ENCODE data around the gene GLP2R.
"Not testable (repeated sequence)": the region's sequence is repeated elsewhere in the genome, so short reads cannot be mapped to it uniquely, and the experiment has no call there.

GLP2R gene

DNA sequence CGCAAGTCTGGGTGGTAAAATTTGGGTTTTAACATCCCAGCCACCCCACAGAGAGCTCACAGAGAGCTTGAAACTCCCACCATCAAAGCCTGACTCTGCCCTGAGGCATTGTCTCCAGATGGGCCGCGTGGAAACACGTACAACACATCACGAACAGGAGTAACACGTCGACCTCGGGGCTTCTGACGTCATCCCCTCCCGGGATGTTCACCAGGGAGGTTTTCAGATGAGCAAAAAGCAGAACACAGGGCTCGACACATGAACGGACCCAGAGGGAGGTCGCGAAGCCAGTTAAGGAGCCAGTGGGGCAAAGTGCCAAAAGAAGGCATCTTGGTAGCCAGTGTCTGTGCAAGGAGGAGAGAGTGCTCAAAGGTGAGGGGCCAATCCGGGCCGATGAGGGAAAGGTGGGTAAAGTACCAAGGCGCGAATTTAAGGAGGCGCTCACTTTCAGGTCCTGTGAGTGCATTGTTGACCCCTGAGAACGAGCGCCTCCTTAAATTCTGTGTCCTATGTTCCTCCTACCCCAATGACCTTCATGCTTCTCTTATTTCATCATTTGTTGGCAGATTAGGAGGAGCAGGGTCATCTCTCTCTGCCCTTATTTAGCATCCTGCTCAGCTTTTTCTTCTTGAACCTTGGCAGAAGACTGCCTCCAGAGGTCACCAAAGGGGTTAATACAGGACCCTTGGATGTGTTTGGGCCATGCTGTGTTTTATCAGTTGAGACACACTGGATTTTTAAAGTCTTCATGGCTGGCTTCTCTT is 73.7 kb downstream of the GLP2R start:
- DNase-seq (ENCODE audit: low read depth), result no peak

DNA sequence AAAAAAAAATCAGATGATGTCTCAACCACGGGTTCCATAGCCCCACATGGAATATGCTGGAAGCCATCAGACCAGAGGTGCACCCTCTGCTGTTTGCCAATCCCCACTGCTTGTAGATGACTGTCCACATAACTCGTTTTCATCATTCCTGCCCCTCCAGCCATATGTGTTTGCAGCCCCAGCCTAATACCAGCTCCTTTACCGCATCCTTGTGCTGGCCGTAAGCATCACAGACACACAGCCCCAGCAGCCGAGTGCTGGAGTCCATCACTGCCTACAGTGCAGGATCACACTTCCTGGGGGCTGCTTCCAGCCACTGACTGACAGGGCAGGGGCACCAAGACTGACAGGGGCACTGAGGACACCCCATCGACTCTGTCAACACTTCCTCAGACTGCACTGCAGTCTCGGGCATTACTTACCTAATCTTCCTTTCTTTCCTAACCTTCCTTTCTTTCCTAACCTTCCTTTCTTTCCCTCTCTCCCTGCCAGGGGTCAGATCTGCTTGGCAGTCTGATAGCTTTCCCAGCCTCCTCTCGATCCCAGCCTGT is 74.4 kb downstream of the GLP2R start:
- no peak for DNase-seq (ENCODE audit: low read depth)

DNA sequence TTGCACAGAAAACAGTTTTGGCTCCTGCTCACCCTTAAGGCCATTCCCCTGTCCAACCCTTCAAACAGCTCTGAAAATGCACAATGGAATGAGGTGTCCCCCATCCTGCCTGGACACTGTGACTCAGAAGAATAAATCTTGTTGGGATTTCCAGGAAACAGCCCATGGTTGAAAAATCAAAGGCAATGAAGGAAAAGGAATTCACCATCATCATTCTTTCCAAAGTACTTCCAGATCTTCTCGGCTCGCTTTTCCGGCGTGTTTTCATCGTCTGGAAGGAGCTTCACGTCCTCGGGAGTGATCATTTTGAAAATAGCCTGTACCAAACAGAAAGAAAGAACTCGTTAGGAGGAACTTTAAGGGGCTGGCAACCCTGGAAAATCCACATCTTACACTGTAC is 75.1 kb downstream of the GLP2R start:
- no peak for DNase-seq (ENCODE audit: low read depth)

GRCh38 chr17:9902120-9902519 is 76.4 kb downstream of the GLP2R start:
- no peak for DNase-seq (ENCODE audit: low read depth)

DNA sequence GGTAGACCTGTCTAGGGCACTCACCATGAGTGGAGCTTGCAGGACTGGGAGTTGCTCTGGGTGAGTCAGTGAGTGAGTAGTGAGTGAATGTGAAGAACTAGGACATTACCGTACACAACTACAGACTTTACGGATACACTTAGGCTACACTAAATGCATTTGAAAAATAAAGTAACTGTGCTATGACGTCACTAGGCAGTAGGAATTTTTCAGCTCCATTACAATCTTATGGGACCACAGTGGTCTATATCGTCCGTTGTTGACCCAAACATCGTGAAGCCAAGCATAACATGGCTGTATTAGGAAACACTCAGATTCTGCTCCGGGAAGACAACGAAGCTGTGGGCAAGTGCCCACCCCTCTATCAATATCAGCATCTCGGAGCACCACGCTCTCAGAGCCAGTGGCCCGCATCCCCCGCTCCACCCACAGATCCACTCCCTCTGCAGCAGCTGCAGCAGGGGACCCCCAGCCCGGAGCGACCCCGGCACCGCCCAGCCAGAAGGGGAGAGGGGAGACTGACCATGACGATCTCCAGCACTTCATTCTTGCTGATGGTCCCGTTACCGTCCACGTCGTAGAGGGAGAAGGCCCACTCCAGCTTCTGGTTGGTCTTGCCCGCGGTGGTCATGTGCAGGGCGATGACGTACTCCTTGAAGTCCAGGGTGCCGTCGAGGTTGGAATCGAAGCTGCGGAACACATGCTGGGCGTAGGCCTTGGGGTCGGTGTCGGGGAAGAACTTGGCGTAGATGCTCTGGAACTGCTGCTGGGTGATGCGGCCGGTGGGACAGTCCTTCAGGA is 78.8 kb downstream of the GLP2R start:
- DNase-seq (ENCODE audit: low read depth), result no peak

DNA sequence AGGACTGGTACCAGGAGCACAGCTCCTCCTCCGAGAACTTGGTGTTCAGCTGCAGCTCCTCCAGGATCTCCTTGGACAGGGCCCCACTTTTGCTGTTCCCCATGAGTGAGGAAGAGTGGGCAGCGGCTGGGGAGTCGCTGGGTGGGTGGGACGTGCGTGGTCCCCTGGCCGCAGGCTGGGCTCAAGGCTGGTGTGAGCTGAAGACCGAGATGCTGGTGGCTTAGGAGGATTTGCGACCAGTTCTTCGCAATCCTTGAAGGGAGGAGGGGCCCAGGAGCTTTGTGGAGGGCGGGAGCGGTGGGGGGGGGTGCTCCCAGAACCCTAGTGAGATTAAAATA is 79.3 kb downstream of the GLP2R start, which contains the start of gene RCVRN:
TSS of gene RCVRN (minus strand) at position 194 of the 338 bp plus-strand sequence. CDS start at position 103, 91 bp downstream.
- no peak for DNase-seq (ENCODE audit: low read depth)

DNA sequence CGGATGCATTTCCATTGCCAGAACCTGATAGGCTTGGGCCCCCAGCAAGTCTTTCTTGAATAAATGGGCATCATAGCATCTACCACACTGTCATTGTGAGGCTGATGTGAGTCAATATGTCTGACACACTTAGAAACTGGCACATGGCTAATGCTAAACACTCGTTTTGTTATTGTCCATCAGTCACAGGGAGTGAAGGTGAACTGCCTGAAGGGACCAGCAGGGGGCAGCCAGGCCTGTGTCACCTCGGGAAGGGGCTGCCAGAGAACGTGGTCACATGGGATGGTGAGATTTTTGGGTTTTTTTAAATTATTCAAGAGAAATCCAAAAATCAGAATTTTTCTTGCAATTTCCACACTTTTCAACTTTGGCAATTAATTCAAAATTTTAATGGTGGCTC is 80.2 kb downstream of the GLP2R start:
- DNase-seq (ENCODE audit: low read depth), result no peak

- no peak for DNase-seq (ENCODE audit: low read depth)
Observed at GRCh38 chr17:9906616-9907015, 80.9 kb downstream of the GLP2R start.

DNA sequence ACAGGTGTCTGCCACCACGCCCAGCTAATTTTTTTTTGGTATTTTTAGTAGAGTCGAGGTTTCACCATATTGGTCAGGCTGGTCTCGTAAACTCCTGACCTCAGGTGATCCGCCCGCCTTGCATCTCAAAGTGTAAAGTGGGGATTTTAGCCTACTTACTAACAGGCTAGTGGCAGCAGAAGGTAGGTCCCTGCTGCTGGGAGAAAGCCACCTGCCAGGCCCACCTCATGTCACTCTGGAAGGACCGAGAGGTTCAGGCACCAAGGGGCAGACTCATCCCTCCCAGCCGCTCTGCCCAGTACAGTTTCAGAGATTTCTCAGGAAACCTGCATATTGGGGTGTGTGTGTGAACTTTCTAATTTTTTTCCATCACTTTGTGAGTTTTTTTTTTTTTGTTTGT is 81.4 kb downstream of the GLP2R start:
- no peak for DNase-seq (ENCODE audit: low read depth)

DNA sequence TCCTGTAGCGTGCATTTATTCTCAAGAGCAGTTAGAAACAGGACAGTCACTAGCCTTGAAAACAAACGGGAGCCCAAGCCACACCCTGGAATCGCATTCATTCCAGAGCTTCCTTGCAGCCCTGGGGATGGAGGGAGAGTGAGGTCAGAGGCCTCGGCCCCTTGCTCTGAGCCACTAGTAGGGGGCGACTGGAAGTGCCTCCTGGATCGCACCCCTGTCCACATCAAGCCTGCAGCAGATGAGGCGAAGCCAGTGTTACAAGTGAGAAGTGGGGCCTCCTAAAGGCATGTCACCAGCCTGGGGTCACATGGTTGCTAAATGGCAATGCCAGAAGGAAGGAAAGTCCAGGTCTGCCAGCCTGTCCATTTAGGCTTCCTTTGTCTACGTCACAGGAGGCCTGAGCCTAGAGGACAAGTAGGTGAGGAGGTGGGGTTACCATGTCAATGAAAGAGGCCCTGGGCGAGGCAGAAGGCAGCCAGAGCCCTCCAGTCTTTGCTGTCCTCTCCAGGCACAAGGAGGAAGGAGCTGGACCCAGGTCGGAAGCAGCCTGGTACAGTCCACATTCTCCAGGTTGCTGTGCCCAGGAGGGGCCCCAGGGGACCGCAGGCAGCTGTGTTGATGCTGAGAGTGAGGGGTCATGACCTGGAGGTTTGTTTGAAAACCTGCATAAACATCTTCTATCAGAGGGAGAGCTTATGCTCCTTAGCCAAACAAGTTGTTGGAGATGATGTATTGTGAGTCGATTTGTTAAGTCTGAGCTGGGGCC is 82.3 kb downstream of the GLP2R start:
- no peak for DNase-seq (ENCODE audit: low read depth)

DNA sequence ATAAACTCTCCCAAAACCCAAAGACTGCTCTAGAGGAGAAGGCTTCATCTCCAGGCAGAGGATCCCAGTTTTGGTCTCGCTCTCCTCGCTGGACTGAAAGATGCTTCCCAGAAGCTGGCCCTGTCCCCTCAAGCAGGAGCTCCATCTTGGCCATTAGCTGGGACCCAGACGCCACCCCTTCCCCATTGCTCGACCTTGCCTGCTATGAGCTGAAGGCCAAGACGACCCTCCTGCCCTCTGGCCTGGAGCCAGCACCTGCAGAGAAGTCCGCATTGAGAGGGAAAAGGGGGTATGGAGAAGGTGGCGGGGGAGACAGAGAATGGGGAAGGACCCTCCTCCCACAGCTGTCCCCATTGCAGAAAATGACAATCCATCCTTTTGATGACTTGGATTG is 82.9 kb downstream of the GLP2R start:
- no peak for DNase-seq (ENCODE audit: low read depth)

DNA sequence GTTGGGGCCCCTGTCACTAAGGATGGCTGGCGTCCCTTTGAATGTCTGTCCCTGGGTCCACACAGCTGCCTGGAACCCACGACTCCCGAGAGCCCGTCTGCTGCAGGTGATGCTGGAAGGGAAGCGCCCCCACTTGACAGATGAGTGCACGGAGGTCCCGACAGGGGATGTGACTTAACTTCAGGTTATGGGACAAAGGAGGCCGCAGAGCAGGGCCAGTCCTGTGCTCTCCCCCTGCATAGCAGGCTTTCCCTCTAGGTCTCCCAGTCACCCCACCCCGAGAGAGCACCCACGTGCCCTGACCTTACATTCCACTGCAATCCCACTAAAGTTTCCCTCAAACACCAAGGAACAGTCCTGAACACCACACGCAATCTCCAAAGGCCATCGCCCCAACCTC is 85.4 kb downstream of the GLP2R start:
- no peak for DNase-seq (ENCODE audit: low read depth)

GRCh38 chr17:9912121-9913099 is 86.7 kb downstream of the GLP2R start:
- DNase-seq (ENCODE audit: low read depth), result no peak

GRCh38 chr17:9913476-9913875 is 87.8 kb downstream of the GLP2R start:
- DNase-seq (ENCODE audit: low read depth), result no peak

- DNase-seq (ENCODE audit: low read depth), result no peak
Observed at GRCh38 chr17:9916108-9916507, 90.4 kb downstream of the GLP2R start.

- DNase-seq (ENCODE audit: low read depth), result no peak
Observed at GRCh38 chr17:9917131-9917530, 91.4 kb downstream of the GLP2R start.

DNA sequence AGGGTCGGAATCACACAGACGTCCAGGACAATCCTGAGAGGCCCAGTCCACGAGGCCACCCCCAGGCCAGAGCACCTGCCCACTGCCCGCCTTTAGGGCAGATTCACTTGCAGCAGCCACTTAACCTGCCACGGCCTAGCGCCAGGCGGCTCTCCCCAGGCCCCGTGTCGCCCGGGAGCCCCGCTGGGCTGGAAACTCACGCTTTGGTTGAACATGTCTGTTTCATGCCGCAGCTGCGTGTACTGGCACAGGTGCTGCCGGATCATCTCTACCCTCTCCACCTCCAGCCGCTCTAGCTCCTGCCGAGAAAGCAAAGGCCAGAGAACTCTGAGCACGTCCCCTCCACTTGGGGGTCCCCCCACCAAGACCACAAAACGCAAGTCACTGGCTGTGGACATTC is 92.1 kb downstream of the GLP2R start:
- no peak for DNase-seq (ENCODE audit: low read depth)

DNA sequence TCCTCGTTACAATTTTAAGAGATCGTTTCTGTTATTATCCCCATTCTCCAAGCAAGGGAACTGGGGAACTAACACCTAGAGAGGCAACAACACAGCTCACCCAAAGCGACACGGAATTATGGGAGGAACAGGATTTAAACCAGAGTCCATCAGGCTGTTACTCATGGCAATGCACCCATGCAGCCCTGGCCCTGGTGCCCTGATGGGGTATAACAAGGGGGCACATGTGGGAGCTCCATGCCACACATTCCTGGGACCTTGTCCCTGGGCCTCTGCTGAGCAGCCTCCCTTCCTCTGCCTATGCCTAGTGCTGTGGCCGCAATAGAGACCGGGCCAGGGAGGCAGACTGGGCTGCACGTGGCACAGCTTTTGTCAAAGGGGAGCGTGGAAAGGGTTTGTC is 92.6 kb downstream of the GLP2R start:
- no peak for DNase-seq (ENCODE audit: low read depth)

- no peak for DNase-seq (ENCODE audit: low read depth)
Observed at GRCh38 chr17:9918804-9919352, 93.2 kb downstream of the GLP2R start.

GRCh38 chr17:9921216-9921615 is 95.5 kb downstream of the GLP2R start:
- not testable (repeated sequence) for DNase-seq (ENCODE audit: low read depth)

Data from stimulated activated CD8-positive, alpha-beta memory T cell treated with anti-CD3 and anti-CD28 coated beads, Interleukin-15, amount 100 ng/mL, for 1 hour (primary cell).